Epithelial cell of proximal tubule (primary cell): ENCODE results near the gene PRDX3. TPM values are rescaled to one million over a fixed set of nuclear protein-coding genes. Genes with fewer than 3 reads are reported as not detected.

Source experiments
- DNase-seq: peaks from one replicate; pipeline ENCODE4 v3.0.0-alpha.2; 2011; ENCODE audit warnings: low read depth
- H3K4me3 ChIP-seq: 2 replicates; pipeline ENCODE4 v1.5.1; 2011; ENCODE audit warnings: low read depth, mild to moderate bottlenecking, low read length
- CTCF ChIP-seq: conservative IDR thresholded peaks from 2 replicates; pipeline ENCODE4 v1.5.1; 2012; ENCODE audit warnings: low read depth, mild to moderate bottlenecking, low read length
- total RNA-seq: library from RNA; depleted of rRNA; stranded (reverse); fragments of >200 nt; gene quantifications from 2 replicates; pipeline ENCODE4 v1.2.3, GENCODE V29; 2015

PRDX3 gene
- total RNA-seq, 1 donor from 2014 or later = 267 TPM

GRCh38 chr10:119219871-119220270, 41.3 kb upstream of the PRDX3 start:
- no peak overlapping the region for H3K4me3 ChIP-seq
- no peak for TF ChIP-seq CTCF
- DNase-seq = no peak

GRCh38 chr10:119217991-119218490, 39.4 kb upstream of the PRDX3 start:
- no peak overlapping the region for H3K4me3 ChIP-seq
- no peak for DNase-seq
- TF ChIP-seq CTCF = no peak

GRCh38 chr10:119217401-119217800, 38.8 kb upstream of the PRDX3 start:
- no peak for DNase-seq
- no peak for TF ChIP-seq CTCF
- no peak overlapping the region for H3K4me3 ChIP-seq

- no peak overlapping the region for H3K4me3 ChIP-seq
- DNase-seq = no peak
- no peak for TF ChIP-seq CTCF
These were observed 37.5 kb upstream of the PRDX3 start for GRCh38 chr10:119216127-119216526.

GRCh38 chr10:119215371-119215770, 36.8 kb upstream of the PRDX3 start:
- DNase-seq = no peak
- no peak overlapping the region for H3K4me3 ChIP-seq
- TF ChIP-seq CTCF = no peak

GRCh38 chr10:119211625-119212441, 33.2 kb upstream of the PRDX3 start:
- no peak for TF ChIP-seq CTCF
- no peak for DNase-seq
- no peak overlapping the region for H3K4me3 ChIP-seq

- H3K4me3 ChIP-seq = no peak overlapping the region
- DNase-seq = no peak
- no peak for TF ChIP-seq CTCF
These were observed 32.6 kb upstream of the PRDX3 start for GRCh38 chr10:119211176-119211575.
